NCI-H69 (cell line): Measurements from ENCODE around the gene BCL2L2.
"Not testable (repeated sequence)": the region's sequence is repeated elsewhere in the genome, so short reads cannot be mapped to it uniquely, and the experiment has no call there.

Experiments used
- DNase-seq: peaks from one replicate; lab custom pipeline; 2025; lab: John Stamatoyannopoulos, UW

Gene BCL2L2, protein sequence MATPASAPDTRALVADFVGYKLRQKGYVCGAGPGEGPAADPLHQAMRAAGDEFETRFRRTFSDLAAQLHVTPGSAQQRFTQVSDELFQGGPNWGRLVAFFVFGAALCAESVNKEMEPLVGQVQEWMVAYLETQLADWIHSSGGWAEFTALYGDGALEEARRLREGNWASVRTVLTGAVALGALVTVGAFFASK

DNA sequence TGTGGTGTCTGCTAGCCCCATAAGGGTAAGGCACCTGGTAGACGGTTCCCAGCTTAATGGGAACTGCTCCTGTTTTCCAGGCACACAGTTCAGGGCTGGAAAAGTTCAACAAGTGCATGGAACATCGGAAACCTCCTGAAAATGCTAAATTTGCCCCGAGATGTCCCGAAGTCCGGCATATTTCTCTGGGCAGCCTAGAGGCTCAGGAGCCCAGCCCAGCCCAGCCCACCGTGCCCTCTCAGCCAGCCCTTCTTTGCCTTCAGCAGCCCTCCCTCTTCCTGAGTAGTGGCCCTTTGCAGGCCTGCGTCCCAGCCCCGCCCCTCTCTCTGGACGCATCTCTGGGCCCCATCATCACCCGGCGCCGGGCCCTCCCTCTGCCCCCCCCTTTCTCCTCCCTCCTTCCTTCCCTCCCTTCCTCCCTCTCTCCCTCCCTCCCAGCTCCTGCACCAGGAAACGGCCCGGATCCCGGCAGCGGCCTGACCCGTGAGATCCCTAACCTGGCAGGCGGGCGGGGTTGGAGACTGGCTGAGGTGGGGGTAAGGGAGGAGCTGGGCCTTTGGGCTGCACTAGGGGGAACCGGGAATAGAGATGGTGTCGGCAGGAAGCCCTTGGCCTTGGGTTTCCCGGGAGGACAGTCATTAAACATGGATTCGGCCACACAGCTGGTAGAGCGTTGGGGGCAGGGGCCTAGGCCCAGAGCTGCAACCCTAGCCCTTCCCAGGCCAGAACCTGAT, at the start of gene BCL2L2:
TSS of gene BCL2L2 (plus strand) at position 422 of the 734 bp plus-strand sequence. CDS start 935 bp downstream, outside the sequence.
- peak; percentile 96 for DNase-seq

DNA sequence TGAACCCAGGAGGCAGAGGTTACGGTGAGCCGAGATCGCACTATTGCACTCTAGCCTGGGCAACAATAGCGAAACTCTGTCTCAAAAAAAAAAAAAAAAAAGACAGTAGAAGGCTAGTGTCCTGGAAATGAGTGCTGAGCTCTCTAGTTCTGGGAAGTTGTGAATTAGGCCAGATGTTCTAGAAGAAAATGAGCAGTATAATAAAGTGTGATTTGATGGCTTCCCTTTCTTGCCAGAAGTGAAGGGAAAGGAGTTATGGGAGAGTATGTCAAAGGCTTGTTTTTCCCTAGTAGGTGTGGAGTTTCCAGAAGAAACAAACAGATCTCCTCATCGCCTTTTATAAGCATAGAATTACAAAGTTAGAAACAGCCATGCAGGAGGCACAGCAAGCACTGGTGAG, 48.4 kb upstream of the BCL2L2 start:
- no peak for DNase-seq

DNA sequence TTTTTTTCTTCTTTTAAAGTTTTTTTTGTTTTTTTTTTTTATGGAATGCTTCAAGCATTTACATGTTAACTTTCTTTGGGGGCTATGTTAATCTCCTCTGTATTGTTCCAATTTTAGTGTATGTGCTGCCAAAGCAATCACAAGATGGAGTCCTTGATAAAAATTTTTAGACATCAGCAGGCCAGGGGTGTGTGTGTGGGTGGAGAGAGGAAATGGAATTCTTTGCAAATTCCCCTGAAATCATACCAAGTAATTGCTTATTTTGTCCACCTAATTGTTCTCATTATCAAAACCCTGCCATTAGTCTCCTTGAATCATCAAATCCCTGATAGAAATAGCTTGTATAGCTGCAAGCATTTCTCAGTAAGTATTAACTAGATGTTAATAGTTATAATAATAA, 47.2 kb upstream of the BCL2L2 start:
- DNase-seq = no peak

DNA sequence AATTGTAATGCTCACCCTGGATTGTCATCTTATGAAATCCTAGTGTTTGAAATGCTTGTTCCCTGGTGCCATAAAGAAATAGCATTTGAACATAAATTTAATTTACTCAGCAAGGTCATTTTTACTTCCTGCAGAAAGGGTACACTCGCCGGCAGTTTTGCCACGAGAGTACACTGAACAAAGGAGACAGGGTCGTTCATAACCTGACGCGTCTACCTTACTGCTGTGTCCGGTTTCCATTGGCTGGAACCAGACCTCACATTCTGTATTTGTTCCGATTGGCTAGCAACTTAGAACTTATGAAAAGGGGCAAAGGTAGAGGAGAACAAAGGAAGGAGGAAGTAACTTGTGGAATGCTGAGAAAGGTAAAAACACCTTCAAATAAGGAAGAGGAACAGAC, 45.8 kb upstream of the BCL2L2 start:
- peak; percentile 11 for DNase-seq

DNA sequence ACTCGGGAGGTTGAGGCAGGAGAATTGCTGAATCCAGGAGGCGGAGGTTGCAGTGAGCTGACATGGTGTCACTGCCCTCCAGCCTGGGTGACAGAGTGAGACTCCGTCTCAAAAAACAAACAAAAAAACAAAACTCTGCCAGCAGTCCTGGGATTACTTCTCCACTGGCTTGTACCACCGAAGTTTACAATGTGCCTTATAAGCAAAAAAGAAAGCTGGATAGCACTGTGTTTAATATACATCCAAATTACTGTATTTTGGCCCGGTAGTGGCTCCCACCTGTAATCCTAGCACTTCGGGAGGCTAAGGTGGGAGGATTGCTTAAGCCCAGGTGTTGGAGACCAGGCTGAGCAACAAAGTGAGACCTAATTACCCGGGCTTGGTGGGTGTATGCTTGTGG, 37.4 kb upstream of the BCL2L2 start:
- DNase-seq = no peak

DNA sequence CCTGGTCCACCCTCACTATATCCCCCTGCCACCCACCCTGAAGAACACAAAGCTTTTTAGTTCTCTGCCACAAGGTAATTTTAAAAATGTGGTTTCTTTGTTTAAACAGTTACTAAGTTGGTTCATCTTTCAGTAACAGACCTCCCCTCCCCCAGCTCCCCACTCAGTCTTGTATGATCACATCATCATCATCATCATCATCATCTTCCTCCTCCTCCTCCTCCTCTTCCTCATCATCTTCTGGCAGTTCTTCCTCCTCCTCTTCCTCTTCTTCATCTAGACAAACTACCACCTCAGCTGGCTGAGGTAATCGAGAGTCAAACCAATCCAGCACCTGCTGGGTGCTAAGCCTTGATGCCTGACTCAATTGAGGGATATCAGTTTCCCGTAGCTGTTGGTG, 31.2 kb upstream of the BCL2L2 start:
- DNase-seq = no peak

DNA sequence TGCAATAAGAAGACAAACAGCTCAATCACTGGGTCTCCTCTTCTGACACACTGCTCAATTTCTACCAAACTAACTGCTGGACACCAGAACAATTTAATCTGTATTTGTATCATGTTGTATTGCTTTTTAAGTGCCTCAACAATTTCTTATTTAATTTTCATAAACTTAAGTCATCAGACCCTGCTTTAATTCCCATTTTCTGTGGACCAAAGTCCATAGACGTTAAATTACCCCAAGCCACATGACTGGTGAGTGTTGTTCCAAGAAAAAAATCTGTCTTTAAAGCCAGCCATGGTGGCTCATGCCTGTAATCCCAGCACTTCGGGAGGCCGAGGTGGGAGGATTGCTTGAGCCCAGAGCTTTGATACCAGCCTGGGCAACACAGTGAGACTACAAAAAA, 29.4 kb upstream of the BCL2L2 start:
- no peak for DNase-seq

DNA sequence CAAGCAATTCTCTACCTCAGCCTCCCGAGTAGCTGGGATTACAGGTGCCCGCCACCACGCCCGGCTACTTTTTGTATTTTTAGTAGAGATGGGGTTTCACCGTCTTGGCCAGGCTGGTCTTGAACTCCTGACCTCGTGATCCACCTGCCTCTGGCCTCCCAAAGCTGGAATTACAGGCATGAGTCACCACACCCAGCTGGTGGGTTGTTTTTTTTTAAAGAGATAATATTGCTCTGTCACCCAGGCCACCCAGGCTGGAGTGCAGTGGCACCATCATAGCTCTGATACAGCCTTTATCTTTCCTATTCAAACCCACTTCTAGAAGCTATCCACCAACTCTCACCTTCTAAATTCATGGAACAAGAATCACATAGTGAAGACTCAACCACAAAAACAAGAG, 28.7 kb upstream of the BCL2L2 start:
- not testable (repeated sequence) for DNase-seq

DNA sequence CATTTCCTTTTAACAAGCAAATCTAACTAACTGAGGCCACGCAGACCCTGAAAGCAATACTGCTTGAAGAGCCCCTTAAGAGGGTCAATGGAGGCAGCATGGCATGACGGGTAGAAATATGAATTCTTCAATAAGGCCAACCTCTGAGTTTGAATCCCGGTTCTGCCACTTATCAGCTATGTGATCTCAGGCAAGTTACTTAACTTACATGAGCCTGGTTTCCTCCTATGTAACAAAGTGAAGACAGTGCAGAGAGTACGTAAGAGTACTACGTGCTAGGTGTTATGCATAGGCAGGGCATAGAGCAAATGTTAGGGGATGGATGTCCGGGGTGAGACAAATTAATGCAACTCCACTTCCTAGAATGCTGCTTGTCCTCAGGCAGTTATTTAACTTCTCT, 25.4 kb upstream of the BCL2L2 start:
- DNase-seq = no peak

DNA sequence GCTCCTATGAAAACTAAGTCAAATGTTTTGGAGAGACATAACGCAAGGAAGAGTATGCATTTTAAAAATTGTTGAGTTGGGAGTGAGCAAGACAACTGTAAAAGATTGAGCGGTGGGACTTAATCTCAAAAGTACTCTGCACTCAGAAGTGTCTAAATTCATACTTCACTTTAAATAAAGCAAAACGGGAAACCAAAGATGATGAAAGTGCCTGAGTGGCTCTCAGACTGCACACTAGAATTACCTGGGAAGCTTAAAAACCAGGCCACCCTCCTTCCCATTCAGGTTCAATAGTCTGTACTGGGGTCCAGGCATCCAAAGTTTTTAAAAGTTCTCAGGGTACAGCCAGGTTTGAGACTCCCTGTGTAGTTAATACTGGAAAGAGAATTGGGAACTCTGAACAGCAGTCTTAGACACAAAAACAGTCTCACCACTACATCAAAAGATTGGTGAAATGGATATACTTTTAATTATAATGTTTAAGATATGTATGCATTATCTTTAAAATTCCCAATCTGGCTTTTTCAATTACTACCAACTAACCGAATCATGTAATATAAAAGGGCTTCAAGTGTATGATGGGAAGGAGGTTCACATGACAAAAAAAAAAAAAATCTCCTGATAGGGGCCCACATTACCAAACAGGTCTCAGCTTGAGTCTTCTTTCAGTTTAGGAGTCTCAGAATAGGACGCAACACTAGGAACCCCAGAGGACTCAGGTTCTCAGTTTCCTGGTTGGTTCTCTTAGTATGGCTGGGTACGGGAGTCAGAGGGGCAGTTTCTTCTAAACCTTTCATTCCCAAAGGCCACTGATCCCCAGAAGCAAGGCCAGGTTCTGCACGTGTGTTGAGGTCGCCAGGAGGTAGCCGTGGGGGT, 21.7 kb upstream of the BCL2L2 start:
- DNase-seq = peak; percentile 49

DNA sequence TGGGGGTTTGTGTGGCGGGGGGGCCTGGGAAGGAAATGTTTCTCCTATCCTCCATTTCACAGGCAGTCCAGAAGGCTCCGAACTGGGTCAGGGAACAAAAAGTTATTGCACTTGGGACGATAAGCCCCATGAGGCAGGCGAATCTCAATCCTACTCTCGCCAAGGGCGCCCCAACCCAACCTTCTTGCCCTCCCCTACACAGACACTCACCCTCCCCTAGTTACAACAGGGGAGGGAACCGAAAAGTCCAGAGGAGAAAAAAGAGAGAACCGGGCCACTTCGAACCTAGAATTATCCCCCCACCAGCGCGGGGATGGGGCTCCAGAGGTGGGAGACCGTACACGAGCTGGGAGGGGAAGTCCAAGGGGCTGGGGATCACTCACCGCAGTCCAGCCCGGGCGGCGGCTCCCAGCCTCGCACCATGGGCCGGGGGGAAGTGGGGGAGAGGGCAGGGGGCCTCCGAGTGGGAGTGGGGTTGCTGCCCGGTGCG, 21.1 kb upstream of the BCL2L2 start:
- no peak for DNase-seq

DNA sequence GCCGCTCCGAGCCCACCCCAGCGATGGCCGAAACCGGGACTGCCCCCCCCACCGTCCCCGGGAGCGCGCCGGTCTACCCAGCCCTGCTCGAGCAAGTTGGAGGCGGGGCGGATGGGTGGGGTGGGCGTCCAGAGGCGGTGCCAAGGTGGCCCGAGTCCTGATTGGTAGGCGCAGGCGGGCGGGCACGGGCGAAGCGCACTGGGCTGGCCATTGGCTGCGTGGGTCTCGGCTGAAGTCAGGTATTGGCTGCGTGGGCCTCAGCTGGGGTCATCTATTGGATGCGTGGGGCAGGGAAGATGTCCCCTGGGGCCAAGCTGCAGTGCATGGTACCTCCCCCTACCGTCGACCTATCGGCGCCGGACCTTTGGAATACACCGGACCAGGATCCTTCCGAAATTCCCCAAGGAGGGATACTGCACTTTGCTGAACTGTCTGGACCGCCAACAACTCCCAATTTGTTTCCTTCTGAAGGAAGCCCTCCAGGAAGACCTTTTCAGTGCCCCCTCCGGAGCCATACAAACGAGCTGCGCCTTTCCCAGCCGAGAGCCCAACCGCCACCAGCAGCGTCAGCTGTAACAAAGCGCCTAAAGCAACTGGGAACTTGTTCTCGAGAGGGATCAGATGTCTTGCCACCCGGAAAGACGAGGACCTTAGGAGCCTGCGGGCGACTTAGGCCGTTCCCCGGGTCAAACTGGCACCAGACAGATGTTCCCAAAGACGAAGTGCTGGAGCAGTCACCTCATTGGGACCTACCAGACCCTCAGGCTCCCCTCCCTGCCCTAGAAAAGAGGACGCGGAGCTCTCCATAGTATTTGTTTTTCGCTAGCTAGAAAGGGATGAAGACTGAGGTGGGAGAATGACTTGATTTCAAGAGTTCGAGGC, 20.4 kb upstream of the BCL2L2 start, which contains the start of gene HOMEZ:
TSS of gene HOMEZ (minus strand) at position 113 of the 882 bp plus-strand sequence. CDS start 180 bp downstream, outside the sequence.
- peak; percentile 99 for DNase-seq

DNA sequence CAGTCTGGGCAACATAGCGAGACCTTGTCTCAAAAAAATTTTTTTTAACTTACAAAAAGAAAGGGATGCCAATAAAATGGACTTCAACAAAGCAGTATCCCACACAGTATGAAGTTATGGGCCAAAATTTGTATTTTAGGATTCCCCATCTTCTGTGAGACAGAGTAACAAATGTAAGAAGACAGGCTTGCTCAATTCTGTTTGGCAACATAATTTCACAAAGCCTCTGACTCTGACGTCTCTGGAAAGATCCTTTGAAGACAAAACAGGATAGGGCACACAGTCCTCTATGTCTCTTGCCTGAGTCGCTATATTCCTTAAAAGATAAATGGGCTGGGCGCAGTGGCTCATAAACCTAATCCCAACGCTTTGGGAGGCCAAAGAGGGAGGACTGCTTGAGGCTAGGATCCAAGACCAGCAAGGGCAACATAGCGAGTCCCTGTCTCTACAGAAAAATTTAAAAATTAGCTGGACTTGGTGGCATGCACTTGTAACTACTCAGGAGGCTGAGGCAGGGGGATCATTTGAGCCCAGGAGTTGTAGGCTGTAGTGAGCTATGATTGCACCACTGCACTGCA, 19.6 kb upstream of the BCL2L2 start:
- DNase-seq = peak; percentile 25

DNA sequence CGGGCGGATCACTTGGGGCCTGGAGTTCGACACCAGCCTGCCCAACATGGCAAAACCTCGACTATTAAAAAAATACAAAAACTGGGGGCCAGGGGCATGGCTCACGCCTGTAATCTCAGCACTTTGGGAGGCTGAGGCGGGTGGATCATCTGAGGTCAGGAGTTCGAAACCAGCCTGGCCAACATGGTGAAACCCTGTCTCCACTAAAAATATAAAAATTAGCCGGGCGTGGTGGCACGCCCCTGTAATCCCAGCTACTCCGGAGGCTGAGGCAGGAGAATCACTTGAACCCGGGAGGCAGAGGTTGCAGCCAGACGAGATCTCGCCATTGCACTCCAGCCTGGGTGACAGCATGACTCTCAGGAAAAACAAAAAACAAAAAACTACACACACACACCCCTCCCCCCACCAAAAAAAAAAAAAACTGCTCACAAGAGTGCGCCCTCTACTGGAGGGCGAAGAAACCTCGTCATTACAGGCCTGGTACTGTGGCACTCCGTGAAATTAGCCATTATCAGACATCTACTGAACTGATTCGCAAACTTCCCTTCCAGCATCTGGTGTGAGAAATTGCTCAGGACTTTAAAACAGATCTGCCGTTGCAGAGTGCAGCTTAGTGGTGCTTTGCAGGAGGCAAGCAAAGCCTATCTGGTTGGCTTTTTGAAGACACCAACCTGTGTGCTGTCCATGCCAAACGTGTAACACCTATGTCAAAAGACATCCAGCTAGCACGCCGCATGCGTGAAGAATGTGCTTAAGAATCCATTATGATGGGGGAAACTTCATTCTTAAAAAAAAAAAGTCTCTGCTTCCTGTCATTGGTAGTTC, 11.7 kb upstream of the BCL2L2 start:
- peak; percentile 78 for DNase-seq

DNA sequence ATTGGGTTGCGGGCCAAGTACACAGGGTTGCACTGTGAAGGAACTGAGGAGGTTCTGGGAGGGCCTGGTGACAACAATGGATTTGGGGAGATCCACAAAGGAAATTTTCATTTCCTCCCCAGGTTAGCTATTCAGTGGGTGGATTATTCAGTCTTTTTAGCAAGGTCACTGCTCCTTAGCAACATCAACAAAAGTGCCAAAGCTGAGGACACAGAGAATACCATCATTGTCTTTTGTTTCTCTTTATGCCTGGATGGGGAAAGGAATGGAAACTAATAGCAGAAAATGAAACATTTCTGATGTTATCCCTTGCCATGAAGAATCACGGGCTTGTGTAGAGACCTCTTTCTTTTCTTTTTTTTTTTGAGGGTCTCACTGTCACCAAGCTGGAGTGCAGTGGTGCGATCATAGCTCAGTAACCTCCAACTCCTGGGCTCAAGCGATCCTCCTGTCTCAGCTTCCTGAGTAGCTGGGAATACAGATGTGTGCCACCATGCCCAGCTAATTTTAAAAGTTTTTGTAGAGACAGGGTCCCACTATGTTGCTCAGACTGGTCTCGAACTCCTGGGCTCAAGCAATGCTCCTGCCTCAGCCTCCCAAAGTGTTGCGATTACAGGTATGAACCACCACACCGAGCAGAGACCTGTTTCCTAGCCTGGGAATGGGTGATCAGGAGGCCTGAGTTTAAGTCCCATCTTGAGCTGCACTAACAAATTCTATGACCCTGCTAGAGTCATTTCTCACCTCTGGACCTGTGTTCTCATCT, 10.4 kb upstream of the BCL2L2 start:
- no peak for DNase-seq

DNA sequence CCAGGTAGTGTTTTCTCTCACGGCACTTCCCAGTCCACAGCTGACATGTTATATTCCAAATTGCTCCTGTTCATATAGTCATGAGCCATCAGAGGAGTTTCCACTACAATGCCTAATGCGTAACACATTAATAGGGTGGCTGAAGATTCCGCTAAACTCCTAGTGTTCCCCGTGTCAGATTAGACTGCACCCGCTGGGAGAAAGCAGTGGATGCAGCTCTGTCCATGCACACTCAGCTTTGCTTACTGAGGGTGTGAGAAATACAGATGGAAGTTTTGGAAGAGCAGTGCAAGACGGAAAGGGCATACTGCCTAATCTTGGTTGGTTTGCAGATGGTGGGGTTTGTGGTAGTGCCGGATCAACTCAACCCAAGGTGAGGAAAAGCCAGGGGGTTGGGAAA, 9.5 kb upstream of the BCL2L2 start:
- no peak for DNase-seq

DNA sequence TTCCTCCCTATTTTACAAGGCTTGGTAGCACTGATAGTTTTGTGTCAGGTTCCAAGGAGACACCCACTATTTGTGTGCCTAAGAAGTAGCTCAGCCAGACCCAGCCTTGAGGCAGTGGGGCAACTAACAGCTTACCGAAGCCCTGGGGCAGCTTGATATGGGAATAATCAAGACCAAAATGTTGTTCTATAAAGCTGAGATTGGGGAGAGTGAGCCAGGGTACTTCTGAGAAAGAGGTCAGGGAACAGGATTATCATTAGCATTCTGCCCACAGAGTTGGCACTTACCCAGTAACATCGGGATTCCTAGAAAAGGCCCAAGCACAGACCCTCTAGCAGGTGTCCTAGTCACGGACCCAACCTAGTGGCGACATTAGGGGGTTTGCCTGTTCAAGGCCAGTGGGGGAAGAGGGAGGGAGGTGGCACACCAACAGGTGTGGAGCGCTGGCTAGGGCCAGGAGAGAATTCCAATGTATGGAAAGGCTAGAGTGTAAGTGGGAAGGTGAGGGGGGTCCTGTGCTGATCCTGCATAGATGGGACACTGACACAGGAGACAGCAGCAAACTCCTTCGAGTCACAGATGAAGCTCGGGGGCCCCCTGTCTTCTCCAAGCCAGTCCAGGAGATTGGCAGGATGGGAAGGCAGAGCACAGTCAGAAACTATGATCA, 8.9 kb upstream of the BCL2L2 start:
- DNase-seq = no peak

DNA sequence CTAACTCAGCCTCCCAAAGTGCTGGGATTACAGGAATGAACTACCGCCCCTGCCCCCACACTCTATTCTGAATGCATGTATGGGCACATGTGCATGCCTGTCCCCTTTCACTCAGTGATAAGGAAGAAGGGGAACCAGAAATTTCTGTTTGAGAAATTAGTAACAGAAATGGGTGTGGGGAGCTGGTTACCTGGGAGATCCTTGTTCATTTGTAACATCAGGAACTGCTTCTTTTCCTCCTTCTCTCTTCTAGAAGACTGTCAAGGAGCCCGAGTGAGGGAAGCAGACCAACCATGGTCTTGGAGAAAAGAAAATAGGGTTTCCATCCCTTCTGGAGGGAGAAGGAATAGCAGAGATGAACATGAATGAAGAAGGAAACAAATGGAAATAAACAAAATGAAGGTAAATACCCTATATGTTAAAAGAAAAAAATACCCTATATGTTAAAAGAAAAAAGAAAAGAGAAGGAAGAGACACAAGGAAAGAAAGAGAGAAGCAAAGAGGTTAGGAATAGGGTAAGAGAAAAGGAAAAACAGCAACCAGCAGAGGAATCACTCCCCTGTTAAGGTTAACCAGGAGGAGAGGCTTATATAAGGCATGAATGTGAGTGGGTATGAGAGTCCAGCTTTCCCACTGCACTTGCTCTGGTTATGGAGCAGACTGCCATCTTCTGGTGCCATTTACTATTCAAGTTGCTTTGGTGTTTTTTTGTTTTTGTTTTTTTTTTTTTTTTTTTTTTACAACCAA, 7.2 kb upstream of the BCL2L2 start:
- DNase-seq = peak; percentile 34
